ENCODE measurements around the gene RFC5. TPM values are rescaled to one million over a fixed set of nuclear protein-coding genes. Genes with fewer than 3 reads are reported as not detected.
A peak's percentile ranks its signal among the peaks of the same experiment; 100 is the strongest.
"Not testable (repeated sequence)": the region's sequence is repeated elsewhere in the genome, so short reads cannot be mapped to it uniquely, and the experiment has no call there.

RFC5 gene
- total RNA-seq, 1 donor from 2014 or later, result 25.7 TPM

GRCh38 chr12:118052324-118053070 lies 36.0 kb downstream of the RFC5 start:
- DNase-seq, result peak; percentile 56

DNA sequence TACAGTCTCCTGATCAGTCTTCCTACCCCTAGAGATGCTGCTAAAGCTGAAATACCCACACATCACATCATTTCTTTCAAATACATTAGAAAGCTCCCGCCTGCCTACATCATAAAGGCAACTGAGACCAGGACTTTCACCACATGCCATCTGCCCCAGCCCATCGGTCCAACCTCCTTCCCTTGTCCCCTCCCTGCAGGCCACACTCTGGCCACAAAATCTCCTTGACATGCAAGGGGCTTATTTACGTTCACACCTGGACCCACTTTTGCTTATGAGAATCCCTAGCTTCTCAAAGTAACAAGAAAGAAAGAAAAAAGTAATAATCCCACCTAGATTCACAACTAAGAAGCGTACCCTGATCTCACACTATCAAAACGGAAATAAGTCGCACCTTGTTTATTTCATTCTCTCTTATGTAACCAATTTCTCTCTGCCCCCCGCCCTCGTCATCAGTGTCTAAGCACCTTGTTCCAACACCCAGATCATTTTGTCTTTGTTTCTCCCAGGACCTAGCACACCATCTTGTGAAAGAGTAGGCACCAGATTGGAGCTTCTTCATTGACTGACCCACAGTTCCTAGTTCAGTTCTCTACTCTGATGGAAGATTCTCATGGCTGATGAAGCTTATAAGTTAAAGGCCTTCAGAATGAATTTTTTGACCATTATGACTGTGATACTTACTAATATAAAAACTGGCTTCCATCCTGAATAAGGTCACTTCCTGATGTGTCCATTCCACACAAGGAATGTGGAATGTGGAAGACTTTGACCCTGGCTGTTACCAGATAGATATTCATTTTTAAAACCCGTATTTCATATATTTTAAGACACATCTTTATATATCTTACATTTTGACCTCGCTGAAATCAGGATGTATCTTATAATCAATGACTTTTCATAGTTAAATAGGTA lies 36.8 kb downstream of the RFC5 start:
- no peak for DNase-seq

DNA sequence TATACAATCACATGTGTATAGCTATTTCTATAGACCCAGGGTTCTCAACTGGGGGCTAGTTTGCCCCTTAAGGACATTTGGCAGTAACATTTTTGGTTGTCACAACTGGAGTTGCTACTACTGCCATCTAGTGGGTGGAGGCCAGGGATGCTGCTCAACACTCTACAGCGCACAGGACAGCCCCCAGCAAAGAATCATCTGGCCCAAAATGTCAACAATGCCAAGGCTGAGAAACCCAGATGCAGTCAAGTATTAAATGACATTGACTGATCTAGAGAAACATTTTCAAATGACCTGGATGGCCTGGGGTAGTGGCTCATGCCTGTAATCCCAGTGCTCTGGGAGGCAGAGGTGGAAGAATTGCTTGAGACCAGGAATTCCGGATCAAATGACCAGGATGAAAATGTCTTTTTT lies 38.6 kb downstream of the RFC5 start:
- DNase-seq, result no peak

- no peak for DNase-seq
These were observed 39.6 kb downstream of the RFC5 start for GRCh38 chr12:118055865-118056773.

DNA sequence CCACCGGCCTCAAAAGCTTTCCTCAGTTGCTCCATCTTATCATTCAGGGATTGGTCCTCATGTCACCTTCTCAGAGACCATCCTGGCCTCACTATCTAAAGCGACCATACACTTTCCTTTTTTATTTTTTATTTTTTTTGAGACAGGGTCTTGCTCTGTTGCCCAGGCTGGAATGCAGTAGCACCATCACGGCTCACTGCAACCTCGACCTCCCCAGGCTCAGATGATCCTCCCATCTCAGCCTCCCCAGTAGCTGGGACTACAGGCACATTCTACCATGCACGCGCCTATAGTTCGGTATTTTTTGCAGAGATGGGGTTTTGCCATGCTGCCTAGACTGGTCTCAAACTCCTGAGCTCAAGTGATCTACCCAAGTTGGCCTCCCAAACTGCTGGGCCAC lies 41.7 kb downstream of the RFC5 start:
- DNase-seq, result no peak

- no peak for DNase-seq
These were observed 42.4 kb downstream of the RFC5 start for GRCh38 chr12:118058881-118059280.

- DNase-seq, result no peak
These were observed 43.1 kb downstream of the RFC5 start for GRCh38 chr12:118059341-118060191.

GRCh38 chr12:118060301-118061010 lies 44.0 kb downstream of the RFC5 start:
- DNase-seq, result peak; percentile 35

DNA sequence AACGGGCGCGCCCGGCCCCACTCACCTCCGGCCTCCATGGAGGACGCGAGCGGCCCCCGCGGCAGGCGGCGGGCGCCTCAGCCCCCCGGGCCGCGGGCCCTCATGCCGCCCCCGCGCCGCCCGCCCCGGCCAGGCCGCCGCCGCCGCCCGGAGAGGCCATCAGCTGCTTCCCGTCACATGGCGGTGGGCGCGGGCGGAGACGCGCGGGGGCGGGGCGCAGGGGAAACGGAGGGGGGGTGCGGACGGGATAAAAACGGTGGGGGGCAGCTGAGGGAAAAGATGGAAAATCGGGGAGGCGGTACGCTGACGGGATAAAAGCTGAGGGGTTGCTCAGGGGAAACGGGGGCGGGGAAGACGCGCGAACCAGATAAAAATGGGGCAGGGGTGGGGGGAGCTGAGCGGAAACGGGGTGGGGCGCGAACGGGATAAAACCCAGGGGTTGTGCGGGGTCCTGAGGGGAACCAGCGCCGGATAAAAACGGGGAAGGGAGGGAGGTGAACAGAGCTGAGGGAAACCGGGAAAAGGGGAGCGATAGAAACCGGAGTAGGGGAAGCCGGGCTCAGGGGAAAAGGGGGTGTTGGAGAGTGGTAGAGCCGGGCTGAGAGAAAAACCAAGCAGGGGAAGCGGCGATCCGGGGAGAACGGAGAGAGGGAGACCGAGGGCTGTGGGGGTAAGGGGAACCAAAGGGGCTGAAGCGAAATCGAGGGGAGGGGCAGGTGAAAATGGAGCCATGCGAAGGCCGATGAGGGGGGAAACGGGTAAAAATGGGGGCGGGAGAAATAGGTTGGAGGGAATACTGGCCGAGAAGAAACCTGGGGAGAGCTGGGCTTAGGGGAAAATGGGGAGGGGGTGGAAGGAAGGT lies 44.7 kb downstream of the RFC5 start, which contains the start of gene WSB2:
Gene WSB2, minus strand, starts transcription at position 169 of the 862 bp plus-strand sequence. Its CDS starts 131 bp downstream, at position 38.
- DNase-seq, result peak; percentile 73

- DNase-seq, result peak; percentile 29
These were observed 45.7 kb downstream of the RFC5 start for GRCh38 chr12:118061873-118062843.

- no peak for DNase-seq
These were observed 47.3 kb downstream of the RFC5 start for GRCh38 chr12:118063576-118064391.

GRCh38 chr12:118064608-118065007 lies 48.1 kb downstream of the RFC5 start:
- no peak for DNase-seq

DNA sequence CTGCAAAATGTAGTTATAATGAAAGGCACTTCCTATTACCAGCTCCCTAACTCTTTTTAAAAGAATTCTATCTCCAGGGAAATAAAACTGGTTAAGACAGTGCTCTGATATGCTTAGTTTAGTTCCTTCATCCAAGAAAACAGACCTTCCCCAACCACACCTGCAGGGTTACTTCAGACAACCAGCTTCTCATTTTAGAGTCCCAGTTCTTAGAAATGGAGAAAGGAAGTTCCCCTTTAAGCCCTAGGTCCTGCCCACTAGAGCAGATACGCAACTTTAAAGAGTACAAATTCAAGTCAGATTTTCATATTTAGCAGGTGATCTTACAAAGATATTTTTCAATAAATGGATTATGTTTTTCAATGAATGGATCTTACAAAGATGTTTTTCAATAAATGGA lies 48.9 kb downstream of the RFC5 start:
- DNase-seq, result no peak

DNA sequence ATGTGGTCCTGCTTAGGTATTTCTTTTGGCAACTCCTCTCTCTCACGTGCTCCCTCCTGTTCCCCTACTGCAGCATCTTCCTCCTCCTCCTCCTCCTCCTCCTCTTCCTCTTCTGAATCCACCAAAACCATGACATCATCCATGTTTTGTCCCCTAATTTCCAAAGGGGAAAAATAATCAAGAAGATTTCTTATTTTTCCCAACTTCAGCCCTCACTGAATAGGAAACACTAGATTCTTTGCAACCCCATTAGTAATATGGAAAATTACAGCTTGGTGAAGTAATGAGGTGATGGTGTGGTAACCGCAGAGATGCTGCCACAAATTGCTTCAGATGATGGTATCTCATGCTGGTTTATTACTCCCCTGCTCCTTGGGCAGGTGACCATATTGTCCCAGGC lies 51.9 kb downstream of the RFC5 start:
- DNase-seq, result no peak

GRCh38 chr12:118070650-118071049 lies 54.1 kb downstream of the RFC5 start:
- no peak for DNase-seq

DNA sequence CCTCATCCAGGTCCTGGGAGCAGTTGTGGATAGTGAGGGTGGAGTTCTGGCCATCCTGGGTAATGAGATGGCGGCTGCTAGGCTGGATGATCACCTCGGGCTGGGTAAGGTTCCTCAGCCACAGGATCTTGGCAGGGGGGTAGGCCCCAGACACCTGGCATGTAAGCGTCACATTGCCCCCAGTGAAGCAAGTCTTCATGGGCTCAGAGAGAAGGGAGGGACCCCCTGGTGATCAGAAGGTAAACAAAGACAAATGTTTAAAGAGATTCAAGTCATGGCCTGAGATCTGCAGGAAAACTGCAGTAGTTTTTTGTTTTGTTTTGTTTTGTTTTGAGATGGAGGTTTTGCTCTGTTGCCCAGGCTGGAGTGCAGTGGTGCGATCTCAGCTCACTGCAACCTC lies 57.3 kb downstream of the RFC5 start:
- no peak for DNase-seq

DNA sequence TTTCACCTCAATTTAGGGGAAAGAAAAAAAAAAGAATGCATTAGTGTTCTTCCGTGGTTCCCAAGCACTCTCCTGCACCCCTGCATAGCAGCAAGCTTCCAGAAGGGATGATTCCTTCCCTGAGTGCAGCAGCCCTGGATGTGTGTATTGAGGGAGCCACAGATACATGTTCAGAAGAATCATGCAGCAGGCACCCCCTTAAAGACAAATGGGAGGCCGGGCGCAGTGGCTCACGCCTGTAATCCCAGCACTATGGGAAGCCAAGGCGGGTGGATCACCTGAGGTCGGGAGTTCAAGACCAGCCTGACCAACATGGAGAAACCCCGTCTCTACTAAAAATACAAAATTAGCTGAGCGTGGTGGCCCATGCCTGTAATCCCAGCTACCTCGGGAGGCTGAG lies 65.0 kb downstream of the RFC5 start:
- DNase-seq, result not testable (repeated sequence)
